ENCODE measurements around the gene FOXL2NB.

The FOXL2NB gene

DNA sequence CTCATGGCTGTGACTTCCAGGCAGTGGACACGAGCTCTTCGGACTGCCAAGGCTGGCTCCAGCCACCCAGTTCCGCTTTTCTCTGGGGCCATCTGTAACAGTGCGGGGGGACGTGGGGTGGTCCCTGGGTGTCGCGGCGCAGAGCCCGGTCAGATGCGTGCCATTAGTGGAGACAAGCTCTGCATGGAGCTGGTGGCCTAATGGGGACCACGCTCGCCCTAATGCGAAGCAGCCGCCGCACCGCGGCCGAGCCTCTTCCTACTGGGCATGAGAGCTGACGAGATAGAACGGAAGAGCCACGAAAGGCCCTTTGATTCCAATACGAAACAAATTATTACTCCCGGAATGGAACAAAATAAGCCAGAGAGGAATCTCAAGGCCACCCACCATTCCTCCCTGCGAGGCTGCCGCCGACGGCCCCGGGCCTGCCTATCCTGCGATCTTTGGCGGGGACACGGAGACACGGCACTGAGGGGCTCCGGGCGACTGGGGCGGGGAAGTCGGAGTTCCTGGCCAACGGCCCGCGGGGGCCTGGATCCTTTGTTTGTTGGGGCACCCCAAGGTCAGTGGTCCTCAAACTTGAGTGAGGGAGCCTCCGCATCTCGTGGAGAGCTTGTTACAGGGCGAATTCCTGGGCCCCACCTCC lies 18.2 kb upstream of the FOXL2NB start:
- no peaks in the 10 kb centered on the region for H3K4me1 ChIP-seq (ENCODE audit: insufficient read depth, low read length, poor library complexity, severe bottlenecking)
- no peaks in the 10 kb centered on the region for H3K9me2 ChIP-seq (replicated peaks; ENCODE audit: low read depth, low read length)
- H4K20me1 ChIP-seq (ENCODE audit: insufficient read depth, low read length, poor library complexity, severe bottlenecking): no peaks in the 10 kb centered on the region
- H3K36me3 ChIP-seq (ENCODE audit: insufficient read depth, low read length): no peaks in the 10 kb centered on the region
- no peak overlapping the region for H2AFZ ChIP-seq (ENCODE audit: low read length)
- H3K79me2 ChIP-seq (ENCODE audit: insufficient read depth, low read length): no peaks in the 10 kb centered on the region
- H3K9ac ChIP-seq (ENCODE audit: low read depth, low read length, poor library complexity, severe bottlenecking): no peak overlapping the region
- H3K27me3 ChIP-seq (ENCODE audit: insufficient read depth, low read length, poor library complexity, severe bottlenecking): no peaks in the 10 kb centered on the region
- H3K4me2 ChIP-seq (ENCODE audit: low read depth, low read length, poor library complexity, severe bottlenecking): no peak overlapping the region
- no peaks in the 10 kb centered on the region for H3F3A ChIP-seq (ENCODE audit: low read depth)
- H3K9me3 ChIP-seq (ENCODE audit: insufficient read depth, low read depth, low read length): no peaks in the 10 kb centered on the region
- no peak for TF ChIP-seq EZH2phosphoT487 (IDR thresholded peaks at IDR 0.05; ENCODE audit: borderline replicate concordance)
- TF ChIP-seq, protein P1, sequence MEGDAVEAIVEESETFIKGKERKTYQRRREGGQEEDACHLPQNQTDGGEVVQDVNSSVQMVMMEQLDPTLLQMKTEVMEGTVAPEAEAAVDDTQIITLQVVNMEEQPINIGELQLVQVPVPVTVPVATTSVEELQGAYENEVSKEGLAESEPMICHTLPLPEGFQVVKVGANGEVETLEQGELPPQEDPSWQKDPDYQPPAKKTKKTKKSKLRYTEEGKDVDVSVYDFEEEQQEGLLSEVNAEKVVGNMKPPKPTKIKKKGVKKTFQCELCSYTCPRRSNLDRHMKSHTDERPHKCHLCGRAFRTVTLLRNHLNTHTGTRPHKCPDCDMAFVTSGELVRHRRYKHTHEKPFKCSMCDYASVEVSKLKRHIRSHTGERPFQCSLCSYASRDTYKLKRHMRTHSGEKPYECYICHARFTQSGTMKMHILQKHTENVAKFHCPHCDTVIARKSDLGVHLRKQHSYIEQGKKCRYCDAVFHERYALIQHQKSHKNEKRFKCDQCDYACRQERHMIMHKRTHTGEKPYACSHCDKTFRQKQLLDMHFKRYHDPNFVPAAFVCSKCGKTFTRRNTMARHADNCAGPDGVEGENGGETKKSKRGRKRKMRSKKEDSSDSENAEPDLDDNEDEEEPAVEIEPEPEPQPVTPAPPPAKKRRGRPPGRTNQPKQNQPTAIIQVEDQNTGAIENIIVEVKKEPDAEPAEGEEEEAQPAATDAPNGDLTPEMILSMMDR (conservative IDR thresholded peaks at IDR 0.05; ENCODE audit: low read length): no peak
- no peak overlapping the region for H3K4me3 ChIP-seq (ENCODE audit: low read length, poor library complexity, severe bottlenecking)

DNA sequence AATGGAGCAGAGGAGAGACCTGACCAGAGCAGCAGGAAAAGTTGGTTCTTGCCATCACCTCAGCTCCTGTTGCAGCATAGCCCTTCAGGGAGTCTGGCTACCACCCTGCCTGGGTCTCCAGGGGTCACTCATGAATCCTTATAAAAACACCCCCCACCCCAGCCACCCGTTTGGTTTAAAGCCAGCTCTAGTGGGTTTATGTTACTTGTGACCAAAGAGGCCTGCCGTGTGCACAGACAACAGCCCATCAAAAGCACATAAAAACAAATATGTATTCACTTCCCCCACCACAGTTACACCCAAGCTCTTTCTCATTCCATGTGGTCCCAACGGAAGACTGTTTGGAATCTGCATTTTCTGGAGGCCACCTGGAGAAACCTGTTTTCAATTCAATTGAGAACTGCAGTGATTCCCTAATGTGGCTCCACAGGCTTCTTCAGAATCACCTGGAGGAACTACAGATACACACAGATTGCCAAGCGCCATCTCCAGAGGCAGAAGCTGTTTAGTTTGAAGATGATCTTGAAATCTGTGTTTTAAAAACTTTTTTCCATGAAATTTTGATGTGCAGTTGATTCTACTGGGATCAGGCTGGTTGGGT lies 13.8 kb upstream of the FOXL2NB start:
- no peak overlapping the region for H2AFZ ChIP-seq (ENCODE audit: low read length)
- TF ChIP-seq, protein P1 (conservative IDR thresholded peaks at IDR 0.05; ENCODE audit: low read length): no peak

DNA sequence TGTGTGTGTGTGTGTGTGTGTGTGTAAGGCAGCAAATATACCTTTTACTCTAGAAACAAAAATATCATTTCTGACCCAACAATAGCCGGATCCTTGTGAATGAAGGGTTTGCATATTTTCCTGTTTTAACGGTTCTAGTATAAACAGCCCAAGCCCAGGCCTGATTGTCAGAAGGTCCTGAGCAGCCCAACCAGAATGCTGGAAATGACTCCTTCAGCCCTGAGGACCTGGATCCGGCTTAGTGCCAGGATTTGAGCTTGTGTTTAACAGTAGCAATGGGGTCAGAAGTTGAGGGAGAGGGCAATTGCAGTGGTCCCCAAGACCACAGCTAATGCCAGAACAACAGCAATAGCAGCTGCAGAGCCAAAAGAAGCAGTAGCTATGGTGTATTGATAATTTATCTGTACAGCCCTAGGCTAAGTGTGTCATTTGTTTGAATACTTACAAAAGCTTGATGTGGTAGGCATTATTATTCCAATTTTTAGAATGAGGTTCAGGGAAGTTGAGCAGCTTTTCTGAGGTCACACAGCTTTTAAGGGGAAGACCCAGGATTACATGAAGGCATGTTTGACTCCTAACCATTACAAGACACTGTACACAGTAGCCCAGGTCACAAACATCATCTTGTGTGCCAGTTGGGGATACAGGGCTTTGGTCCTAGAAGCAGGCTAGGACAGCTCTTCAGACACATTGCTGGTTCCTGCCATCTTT lies 12.9 kb upstream of the FOXL2NB start:
- H3K27me3 ChIP-seq (ENCODE audit: insufficient read depth, low read length, poor library complexity, severe bottlenecking): no peaks in the 10 kb centered on the region
- no peaks in the 10 kb centered on the region for H3K9me3 ChIP-seq (ENCODE audit: insufficient read depth, low read depth, low read length)
- H4K20me1 ChIP-seq (ENCODE audit: insufficient read depth, low read length, poor library complexity, severe bottlenecking): no peaks in the 10 kb centered on the region
- H3K9ac ChIP-seq (ENCODE audit: low read depth, low read length, poor library complexity, severe bottlenecking): no peak overlapping the region
- no peaks in the 10 kb centered on the region for H3F3A ChIP-seq (ENCODE audit: low read depth)
- H3K36me3 ChIP-seq (ENCODE audit: insufficient read depth, low read length): no peaks in the 10 kb centered on the region
- no peak overlapping the region for H3K4me2 ChIP-seq (ENCODE audit: low read depth, low read length, poor library complexity, severe bottlenecking)
- no peaks in the 10 kb centered on the region for H3K9me2 ChIP-seq (replicated peaks; ENCODE audit: low read depth, low read length)
- H3K4me1 ChIP-seq (ENCODE audit: insufficient read depth, low read length, poor library complexity, severe bottlenecking): no peaks in the 10 kb centered on the region
- H2AFZ ChIP-seq (ENCODE audit: low read length): no peak overlapping the region
- no peak for TF ChIP-seq EZH2phosphoT487 (IDR thresholded peaks at IDR 0.05; ENCODE audit: borderline replicate concordance)
- TF ChIP-seq, protein P1 (conservative IDR thresholded peaks at IDR 0.05; ENCODE audit: low read length): no peak
- no peak overlapping the region for H3K4me3 ChIP-seq (ENCODE audit: low read length, poor library complexity, severe bottlenecking)
- no peaks in the 10 kb centered on the region for H3K79me2 ChIP-seq (ENCODE audit: insufficient read depth, low read length)

More for the DNA sequence above, 13.8 kb upstream of the FOXL2NB start:
- no peaks in the 10 kb centered on the region for H3K36me3 ChIP-seq (ENCODE audit: insufficient read depth, low read length)
- H3K9me2 ChIP-seq (replicated peaks; ENCODE audit: low read depth, low read length): no peaks in the 10 kb centered on the region
- H3K4me2 ChIP-seq (ENCODE audit: low read depth, low read length, poor library complexity, severe bottlenecking): no peak overlapping the region
- no peak overlapping the region for H3K9ac ChIP-seq (ENCODE audit: low read depth, low read length, poor library complexity, severe bottlenecking)
- H3K9me3 ChIP-seq (ENCODE audit: insufficient read depth, low read depth, low read length): no peaks in the 10 kb centered on the region
- H3K79me2 ChIP-seq (ENCODE audit: insufficient read depth, low read length): no peaks in the 10 kb centered on the region
- H3K4me3 ChIP-seq (ENCODE audit: low read length, poor library complexity, severe bottlenecking): no peak overlapping the region
- no peaks in the 10 kb centered on the region for H3F3A ChIP-seq (ENCODE audit: low read depth)
- no peaks in the 10 kb centered on the region for H3K4me1 ChIP-seq (ENCODE audit: insufficient read depth, low read length, poor library complexity, severe bottlenecking)
- H4K20me1 ChIP-seq (ENCODE audit: insufficient read depth, low read length, poor library complexity, severe bottlenecking): no peaks in the 10 kb centered on the region
- H3K27me3 ChIP-seq (ENCODE audit: insufficient read depth, low read length, poor library complexity, severe bottlenecking): no peaks in the 10 kb centered on the region

Data from Loucy (cell line).